Measurements from ENCODE around the gene CHRNA10. TPM values are rescaled to one million over a fixed set of nuclear protein-coding genes. Genes with fewer than 3 reads are reported as not detected.

The CHRNA10 gene
- total RNA-seq, 1 experiment from 2014 or later = 1.9 TPM

DNA sequence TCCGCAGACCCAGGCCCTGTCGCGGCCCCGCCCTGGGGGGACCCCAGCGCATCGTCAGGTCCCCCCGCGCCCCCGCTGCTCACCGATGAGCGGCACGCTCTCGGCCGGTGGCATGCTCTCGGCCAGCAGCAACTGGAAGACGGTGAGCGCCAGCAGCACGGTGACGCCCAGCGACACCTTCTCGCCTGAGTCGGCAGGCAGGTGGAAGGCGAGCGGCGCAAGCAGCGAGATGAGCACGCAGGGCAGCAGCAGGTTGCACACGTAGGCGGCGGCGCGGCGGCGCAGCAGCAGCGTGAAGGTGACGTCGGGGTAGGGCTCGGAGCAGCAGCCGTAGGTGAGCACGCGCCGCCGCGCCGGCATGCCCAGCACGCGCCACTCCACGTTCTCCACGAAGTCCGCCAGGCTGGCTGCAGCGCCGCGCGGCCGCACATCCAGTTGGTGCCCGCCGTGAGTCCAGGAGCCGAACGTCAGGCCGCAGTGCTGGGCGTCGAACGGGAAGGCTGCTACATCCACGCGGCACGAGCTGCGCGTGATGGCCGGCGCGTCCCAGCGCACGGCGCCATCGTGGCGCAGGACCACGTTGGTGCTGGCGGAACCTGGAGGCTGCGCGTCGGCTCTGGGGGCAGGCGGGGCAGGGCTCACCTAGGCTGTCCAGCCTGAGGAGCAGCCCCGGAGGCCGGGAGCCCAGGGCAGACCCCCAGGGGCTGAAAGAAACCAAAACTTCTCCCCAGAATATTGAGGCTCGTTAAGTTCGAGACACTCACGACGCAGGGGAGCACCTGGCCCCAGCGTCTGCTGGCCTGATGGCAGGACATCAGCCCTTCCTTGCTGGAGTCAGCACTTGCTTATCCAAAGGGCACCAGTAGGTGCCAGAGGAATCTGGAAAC, 3.8 kb downstream of the CHRNA10 start:
- Histone ChIP-seq H3K9me3 (ENCODE audit: insufficient read depth, low read depth) (no peaks in the 10 kb centered on the region), H3K4me1 (replicated peaks; ENCODE audit: insufficient read depth) (no peaks in the 10 kb centered on the region), H2AFZ (no peak overlapping the region), H3K36me3 (ENCODE audit: low read depth) (no peaks in the 10 kb centered on the region), H4K20me1 (ENCODE audit: insufficient read depth) (no peaks in the 10 kb centered on the region), H3K4me3 (no peak overlapping the region), H3F3A (ENCODE audit: insufficient read depth, low read depth) (no peaks in the 10 kb centered on the region), H3K4me2 (no peak overlapping the region), H3K9me2 (ENCODE audit: insufficient read depth) (no peaks in the 10 kb centered on the region), H3K79me2 (ENCODE audit: low read depth) (no peaks in the 10 kb centered on the region), H3K27ac (no peak overlapping the region), H3K27me3 (ENCODE audit: insufficient read depth, low read depth) (no peaks in the 10 kb centered on the region)
- intact Hi-C loops (cut with micrococcal nuclease; ENCODE audit: unreplicated experiment) = no loop called here
- no TSS peak for BruUV-seq (replicated peaks)
- ChIA-PET POLR2A (ENCODE audit: unreplicated experiment) (no interaction called here), CTCF (no interaction called here)
- DNase-seq = no peak
- TF ChIP-seq, protein P1, sequence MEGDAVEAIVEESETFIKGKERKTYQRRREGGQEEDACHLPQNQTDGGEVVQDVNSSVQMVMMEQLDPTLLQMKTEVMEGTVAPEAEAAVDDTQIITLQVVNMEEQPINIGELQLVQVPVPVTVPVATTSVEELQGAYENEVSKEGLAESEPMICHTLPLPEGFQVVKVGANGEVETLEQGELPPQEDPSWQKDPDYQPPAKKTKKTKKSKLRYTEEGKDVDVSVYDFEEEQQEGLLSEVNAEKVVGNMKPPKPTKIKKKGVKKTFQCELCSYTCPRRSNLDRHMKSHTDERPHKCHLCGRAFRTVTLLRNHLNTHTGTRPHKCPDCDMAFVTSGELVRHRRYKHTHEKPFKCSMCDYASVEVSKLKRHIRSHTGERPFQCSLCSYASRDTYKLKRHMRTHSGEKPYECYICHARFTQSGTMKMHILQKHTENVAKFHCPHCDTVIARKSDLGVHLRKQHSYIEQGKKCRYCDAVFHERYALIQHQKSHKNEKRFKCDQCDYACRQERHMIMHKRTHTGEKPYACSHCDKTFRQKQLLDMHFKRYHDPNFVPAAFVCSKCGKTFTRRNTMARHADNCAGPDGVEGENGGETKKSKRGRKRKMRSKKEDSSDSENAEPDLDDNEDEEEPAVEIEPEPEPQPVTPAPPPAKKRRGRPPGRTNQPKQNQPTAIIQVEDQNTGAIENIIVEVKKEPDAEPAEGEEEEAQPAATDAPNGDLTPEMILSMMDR (conservative IDR thresholded peaks at IDR 0.05) = no peak
- no peak for TF ChIP-seq EZH2 (IDR thresholded peaks at IDR 0.05; ENCODE audit: low read depth)

DNA sequence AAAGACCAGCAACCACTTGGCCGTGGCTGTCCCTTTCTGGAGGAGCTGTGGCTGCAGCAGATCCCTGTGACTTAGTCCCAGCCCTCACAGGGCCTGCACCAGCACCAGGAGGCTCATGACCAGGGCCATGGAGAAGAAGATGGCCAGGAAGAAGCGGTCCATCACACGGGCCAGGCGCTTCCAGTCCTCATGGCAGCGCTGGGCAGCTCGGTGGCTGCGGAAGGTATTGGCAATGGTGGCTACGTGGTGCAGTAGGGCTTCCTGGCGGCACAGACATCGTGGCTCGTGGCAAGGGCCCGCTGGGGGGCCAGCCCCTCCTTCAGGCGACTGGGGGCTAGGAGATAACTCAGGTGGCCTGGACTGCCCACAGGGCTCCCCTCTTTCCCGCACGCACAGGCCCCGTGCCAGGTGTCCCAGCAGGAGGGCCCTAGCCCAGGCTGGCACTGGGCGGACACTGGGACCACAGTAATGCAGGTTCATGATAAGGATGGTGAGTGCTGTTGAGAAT, 5.1 kb downstream of the CHRNA10 start:
- no peak for DNase-seq
- CTCF ChIA-PET = no interaction called here
- intact Hi-C loops (cut with micrococcal nuclease; ENCODE audit: unreplicated experiment) = no loop called here

DNA sequence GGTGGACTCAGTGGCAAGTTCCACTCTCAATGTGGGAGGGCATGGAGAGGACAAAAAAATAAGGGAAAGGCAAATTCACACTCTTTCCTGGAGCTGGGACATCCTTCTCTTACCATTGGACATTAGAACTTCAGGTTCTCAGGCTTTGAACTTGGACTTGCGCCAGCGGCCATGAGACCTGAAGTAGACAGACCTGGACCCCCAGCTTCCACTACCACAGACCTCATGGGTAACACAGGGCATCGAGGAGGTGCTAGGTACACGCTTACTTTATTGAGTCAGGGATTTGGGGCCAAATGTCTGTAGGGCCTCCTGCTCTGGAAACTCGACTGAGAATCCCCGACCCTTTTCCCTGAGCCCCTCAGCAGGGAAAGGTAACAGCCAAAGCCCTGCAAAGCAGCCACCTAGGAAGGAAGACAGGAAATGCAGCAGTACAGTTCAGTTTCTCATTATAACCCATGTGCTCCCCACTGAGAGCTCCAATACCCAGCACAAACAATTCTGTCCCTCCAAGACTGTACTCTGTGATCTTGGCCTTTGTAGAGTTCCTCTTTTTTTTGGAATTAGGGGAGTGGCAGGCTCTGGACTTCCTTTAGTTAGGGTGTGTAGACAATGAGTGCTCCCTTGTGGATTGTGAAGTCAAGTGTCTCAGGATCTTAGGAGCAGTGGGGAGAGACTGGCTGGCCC, 5.7 kb downstream of the CHRNA10 start:
- Histone ChIP-seq H3K27ac (no peak overlapping the region), H3K4me1 (replicated peaks; ENCODE audit: insufficient read depth) (no peaks in the 10 kb centered on the region), H3K4me3 (no peak overlapping the region), H4K20me1 (ENCODE audit: insufficient read depth) (no peaks in the 10 kb centered on the region), H2AFZ (no peak overlapping the region), H3K4me2 (no peak overlapping the region), H3F3A (ENCODE audit: insufficient read depth, low read depth) (no peaks in the 10 kb centered on the region), H3K9me3 (ENCODE audit: insufficient read depth, low read depth) (no peaks in the 10 kb centered on the region), H3K36me3 (ENCODE audit: low read depth) (no peaks in the 10 kb centered on the region), H3K27me3 (ENCODE audit: insufficient read depth, low read depth) (no peaks in the 10 kb centered on the region), H3K79me2 (ENCODE audit: low read depth) (no peaks in the 10 kb centered on the region), H3K9me2 (ENCODE audit: insufficient read depth) (no peaks in the 10 kb centered on the region)
- POLR2A ChIA-PET (ENCODE audit: unreplicated experiment) = no interaction called here
- BruUV-seq (replicated peaks) = no TSS peak
- intact Hi-C loops (cut with micrococcal nuclease; ENCODE audit: unreplicated experiment) = no loop called here
- DNase-seq = no peak
- TF ChIP-seq, protein P1 (conservative IDR thresholded peaks at IDR 0.05) = no peak
- TF ChIP-seq EZH2 (IDR thresholded peaks at IDR 0.05; ENCODE audit: low read depth) = no peak
- CTCF ChIA-PET = no interaction called here

More for the DNA sequence above, 5.1 kb downstream of the CHRNA10 start:
- H3K27ac ChIP-seq = no peak overlapping the region
- POLR2A ChIA-PET (ENCODE audit: unreplicated experiment) = no interaction called here
- H3K9me3 ChIP-seq (ENCODE audit: insufficient read depth, low read depth) = no peaks in the 10 kb centered on the region
- no peak overlapping the region for H3K4me3 ChIP-seq
- no peaks in the 10 kb centered on the region for H3K9me2 ChIP-seq (ENCODE audit: insufficient read depth)
- H2AFZ ChIP-seq = no peak overlapping the region
- H4K20me1 ChIP-seq (ENCODE audit: insufficient read depth) = no peaks in the 10 kb centered on the region
- H3K79me2 ChIP-seq (ENCODE audit: low read depth) = no peaks in the 10 kb centered on the region
- no peaks in the 10 kb centered on the region for H3K36me3 ChIP-seq (ENCODE audit: low read depth)
- no peaks in the 10 kb centered on the region for H3K4me1 ChIP-seq (replicated peaks; ENCODE audit: insufficient read depth)
- BruUV-seq (replicated peaks) = no TSS peak
- no peaks in the 10 kb centered on the region for H3K27me3 ChIP-seq (ENCODE audit: insufficient read depth, low read depth)
- no peak overlapping the region for H3K4me2 ChIP-seq
- H3F3A ChIP-seq (ENCODE audit: insufficient read depth, low read depth) = no peaks in the 10 kb centered on the region
- TF ChIP-seq, protein P1 (conservative IDR thresholded peaks at IDR 0.05) = no peak
- TF ChIP-seq EZH2 (IDR thresholded peaks at IDR 0.05; ENCODE audit: low read depth) = no peak

Measured in PC-9 (cell line).